Lower lobe of right lung (tissue), 2 donors: ENCODE data around the gene SFXN2. TPM values are rescaled to one million over a fixed set of nuclear protein-coding genes. Genes with fewer than 3 reads are reported as not detected.
"Not testable (repeated sequence)": the region's sequence is repeated elsewhere in the genome, so short reads cannot be mapped to it uniquely, and the experiment has no call there.

Source experiments
- ATAC-seq, 2 donors: fragments of 200-7000 bp; cut with Tn5 transposase; one replicate each; pipeline ENCODE4 v1.9.1; 2020 to 2022; ENCODE audit warnings: mild to moderate bottlenecking in 2 of 2, moderate library complexity in 2 of 2
- DNase-seq: peaks from one replicate; pipeline ENCODE4 v3.0.0-alpha.2; 2020
- H3K27ac ChIP-seq: fragments of 200-600 bp; one replicate; pipeline ENCODE4 v1.8.0; 2022
- H3K27me3 ChIP-seq: fragments of 200-600 bp; one replicate; pipeline ENCODE4 v1.8.0; 2022; ENCODE audit warnings: low read depth
- H3K36me3 ChIP-seq: fragments of 200-600 bp; one replicate; pipeline ENCODE4 v1.8.0; 2022; ENCODE audit warnings: mild to moderate bottlenecking
- H3K4me1 ChIP-seq: fragments of 200-600 bp; one replicate; pipeline ENCODE4 v1.8.0; 2022
- H3K4me3 ChIP-seq: fragments of 200-600 bp; one replicate; pipeline ENCODE4 v1.8.0; 2022; ENCODE audit warnings: mild to moderate bottlenecking
- H3K9me3 ChIP-seq: fragments of 200-600 bp; one replicate; pipeline ENCODE4 v1.8.0; 2022
- CTCF ChIP-seq: fragments of 200-600 bp; IDR thresholded peaks from one replicate; pipeline ENCODE4 v1.8.0; 2022; ENCODE audit warnings: antibody characterized with exemption, mild to moderate bottlenecking
- intact Hi-C: fragments of 100-400 bp; cut with DNase I; formaldehyde crosslinking; loops from one replicate; pipeline ENCODE4 v1.11.0; 2022
- total RNA-seq: library from RNA; stranded (reverse); fragmentation: NEBNext Ultra II Directional; extraction: Animal tissue kit (Norgen Biotek cat#: 25700); gene quantifications from one replicate; pipeline ENCODE4 v1.2.1, GENCODE V29; 2021
- donor health status: DM: no; HTN: yes; CAD: no; lungs with severe emphysema.

Gene SFXN2
- total RNA-seq, 1 donor from 2014 or later = 10.0 TPM

DNA sequence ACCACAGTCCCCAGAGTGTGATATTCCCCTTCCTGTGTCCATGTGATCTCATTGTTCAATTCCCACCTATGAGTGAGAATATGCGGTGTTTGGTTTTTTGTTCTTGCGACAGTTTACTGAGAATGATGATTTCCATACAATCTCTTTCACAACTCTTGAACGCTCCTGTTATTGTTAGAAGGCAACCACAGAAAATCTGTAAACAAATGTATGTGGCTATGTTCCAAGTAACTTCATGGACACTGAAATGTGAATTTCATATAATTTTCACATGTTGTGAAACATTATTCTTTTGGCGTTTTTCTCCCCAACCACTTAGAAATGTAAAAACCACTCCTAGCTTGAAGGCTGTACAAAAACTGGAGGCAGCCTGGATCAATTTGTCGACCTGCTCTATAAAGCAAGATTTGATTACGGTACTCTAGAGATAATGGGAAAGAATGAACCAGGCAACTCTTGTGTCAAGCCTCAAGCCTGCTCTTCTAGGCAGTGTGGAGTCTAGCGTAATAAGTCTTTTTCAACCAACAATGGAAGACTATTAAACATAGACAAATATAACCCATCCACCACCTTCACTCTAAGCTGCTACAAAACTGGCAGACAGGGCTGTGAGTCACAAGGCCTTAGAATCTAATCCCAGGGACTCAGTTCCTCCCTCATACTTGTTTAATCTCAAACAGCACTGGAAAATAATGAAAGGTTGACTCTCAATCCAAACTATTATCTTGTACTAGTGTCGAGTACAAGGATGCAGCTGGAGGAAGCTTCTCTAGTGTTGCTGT, 23.0 kb upstream of the SFXN2 start:
- DNase-seq = no peak
- Histone ChIP-seq H3K36me3 (peaks cover 31% of the 10 kb centered on the region), H3K4me1 (no peaks in the 10 kb centered on the region), H3K9me3 (no peaks in the 10 kb centered on the region), H3K27ac (no peak overlapping the region), H3K4me3 (no peak overlapping the region), H3K27me3 (no peaks in the 10 kb centered on the region)
- no peak for TF ChIP-seq CTCF
- no peak for ATAC-seq
- intact Hi-C loops = no loop called here

GRCh38 chr10:102695401-102695800, 19.0 kb upstream of the SFXN2 start:
- H3K27ac ChIP-seq, ATAC-seq, H3K27me3 ChIP-seq, H3K4me1 ChIP-seq, intact Hi-C loops, H3K9me3 ChIP-seq, H3K4me3 ChIP-seq, DNase-seq: not testable (repeated sequence)
- peaks cover 43% of the 10 kb centered on the region for H3K36me3 ChIP-seq

DNA sequence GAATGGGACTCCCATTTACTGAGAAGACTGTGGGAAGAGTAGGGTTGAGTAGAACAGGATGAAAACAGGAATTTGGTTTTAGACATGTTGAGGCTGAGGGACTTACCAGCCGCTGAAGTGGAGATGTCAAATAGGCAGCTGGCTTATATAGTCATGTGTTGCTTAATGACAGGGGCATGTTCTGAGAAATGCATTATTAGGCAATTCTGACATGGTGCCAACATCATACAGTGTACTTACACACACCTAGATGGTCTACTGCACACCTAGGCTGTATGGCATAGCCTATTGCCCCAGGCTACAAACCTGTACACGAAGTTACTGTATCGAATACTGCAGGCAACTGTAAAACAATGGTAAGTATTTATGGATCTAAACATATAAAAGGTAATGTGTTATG, 17.7 kb upstream of the SFXN2 start:
- intact Hi-C loops = no loop called here
- no peaks in the 10 kb centered on the region for H3K27me3 ChIP-seq
- DNase-seq (no peak), ATAC-seq (no peak)
- no peak for TF ChIP-seq CTCF
- H3K36me3 ChIP-seq = peaks cover 43% of the 10 kb centered on the region
- H3K4me3 ChIP-seq = no peak overlapping the region
- no peak overlapping the region for H3K27ac ChIP-seq
- no peaks in the 10 kb centered on the region for H3K9me3 ChIP-seq
- no peaks in the 10 kb centered on the region for H3K4me1 ChIP-seq

DNA sequence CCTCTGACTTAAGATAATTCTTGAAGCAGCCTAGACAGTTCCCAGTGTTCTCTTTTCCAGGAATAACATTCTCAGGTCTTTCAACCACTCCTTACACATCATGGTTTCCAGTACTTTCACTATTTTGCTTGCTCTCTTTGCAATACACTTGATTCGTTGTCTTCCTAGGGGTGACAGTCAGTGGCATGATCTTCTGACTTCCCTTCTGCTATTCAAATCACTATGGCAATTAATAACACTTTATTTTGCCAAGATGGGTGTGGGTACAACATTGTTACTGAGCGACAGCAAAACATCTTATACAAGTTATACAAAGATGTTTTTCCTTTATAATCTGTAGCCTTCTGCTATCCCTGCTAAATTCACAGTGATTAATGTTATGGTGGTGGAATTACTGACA, 15.5 kb upstream of the SFXN2 start:
- Histone ChIP-seq H3K4me1 (no peaks in the 10 kb centered on the region), H3K36me3 (peaks cover 38% of the 10 kb centered on the region), H3K27me3 (no peaks in the 10 kb centered on the region), H3K27ac (no peak overlapping the region), H3K4me3 (no peak overlapping the region), H3K9me3 (no peaks in the 10 kb centered on the region)
- no peak for ATAC-seq
- intact Hi-C loops = no loop called here
- no peak for TF ChIP-seq CTCF
- no peak for DNase-seq

DNA sequence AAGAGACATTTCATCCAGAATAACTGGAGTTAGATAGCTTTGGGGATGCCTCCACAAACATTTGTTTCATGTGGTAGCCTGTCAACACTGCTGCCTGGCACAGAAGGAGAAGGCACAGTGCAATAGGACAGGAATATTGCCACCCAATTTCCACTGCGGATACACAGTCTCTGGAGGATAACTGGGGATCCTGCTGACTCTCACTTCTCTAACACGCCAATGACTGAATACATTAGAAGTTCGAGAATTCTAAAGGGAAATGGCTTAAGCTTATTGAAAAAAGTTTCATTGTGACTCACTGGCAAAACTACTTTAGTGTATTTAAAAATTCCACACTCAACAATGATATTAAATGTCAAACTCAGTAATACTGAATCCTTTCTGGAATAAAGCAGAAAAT, 13.2 kb upstream of the SFXN2 start:
- Histone ChIP-seq H3K27ac (no peak overlapping the region), H3K4me3 (no peak overlapping the region), H3K27me3 (no peaks in the 10 kb centered on the region), H3K9me3 (no peaks in the 10 kb centered on the region), H3K4me1 (no peaks in the 10 kb centered on the region), H3K36me3 (peaks cover 34% of the 10 kb centered on the region)
- intact Hi-C loops = no loop called here
- ATAC-seq = no peak
- no peak for TF ChIP-seq CTCF
- DNase-seq = no peak

DNA sequence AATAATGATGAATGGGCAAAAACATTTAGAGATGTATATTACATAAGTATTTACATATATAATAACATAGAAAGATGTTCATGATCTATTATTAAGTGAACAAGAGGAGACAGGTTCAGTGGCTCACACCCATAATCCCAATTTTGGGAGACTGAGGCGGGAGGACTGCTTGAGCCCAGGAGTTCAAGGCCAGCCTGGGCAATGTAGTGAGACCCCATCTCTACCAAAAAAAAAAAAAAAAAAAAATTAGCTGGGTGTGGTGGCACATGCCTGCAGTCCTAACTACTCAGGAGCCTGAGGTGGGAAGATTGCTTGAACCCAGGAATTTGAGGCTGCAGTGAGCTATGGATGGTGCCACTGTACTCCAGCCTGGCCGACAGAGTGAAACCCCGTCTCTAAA, 12.6 kb upstream of the SFXN2 start:
- no peak for DNase-seq
- Histone ChIP-seq H3K36me3 (peaks cover 29% of the 10 kb centered on the region), H3K9me3 (no peaks in the 10 kb centered on the region), H3K27me3 (no peaks in the 10 kb centered on the region), H3K4me3 (no peak overlapping the region), H3K27ac (no peak overlapping the region), H3K4me1 (no peaks in the 10 kb centered on the region)
- intact Hi-C loops = no loop called here
- ATAC-seq = no peak
- no peak for TF ChIP-seq CTCF
